HG03460 (cell line): ENCODE measurements around the gene FBXL14.

Experiments used
- ATAC-seq: cut with Tn5 transposase; IDR thresholded peaks from one replicate; pipeline ENCODE4 v1.9.1; 2021; ENCODE audit not compliant: unreplicated experiment

Gene FBXL14

GRCh38 chr12:1594261-1595025 lies at the start of gene FBXL14:
Gene FBXL14, minus strand, starts transcription at chr12:1594581. Its CDS starts 515 bp downstream, at chr12:1594066.
- ATAC-seq = peak; percentile 48

GRCh38 chr12:1643905-1644533 lies 49.6 kb upstream of the FBXL14 start:
- no peak for ATAC-seq

DNA sequence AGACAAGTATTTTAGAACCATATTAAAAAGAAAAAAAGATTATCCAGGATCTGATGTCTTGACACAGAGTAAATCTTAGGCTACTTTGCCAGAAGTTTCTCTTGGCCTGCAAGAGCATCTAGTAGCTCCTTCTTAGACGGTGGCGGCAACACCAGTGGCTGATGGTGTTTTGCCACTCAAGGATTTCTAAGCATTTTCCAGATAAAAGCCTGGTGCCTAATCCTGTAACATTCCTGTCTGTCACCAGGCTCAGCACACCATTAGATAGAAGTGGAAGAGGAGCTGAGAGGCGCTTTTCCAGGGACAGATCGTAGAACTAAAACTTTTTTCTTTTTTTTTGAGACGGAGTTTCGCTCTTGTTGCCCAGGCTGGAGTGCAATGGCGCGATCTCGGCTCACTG lies 48.7 kb upstream of the FBXL14 start:
- no peak for ATAC-seq

- ATAC-seq = no peak
Measured at GRCh38 chr12:1642513-1642912, 48.1 kb upstream of the FBXL14 start.

GRCh38 chr12:1640328-1641234 lies 46.2 kb upstream of the FBXL14 start:
- no peak for ATAC-seq

DNA sequence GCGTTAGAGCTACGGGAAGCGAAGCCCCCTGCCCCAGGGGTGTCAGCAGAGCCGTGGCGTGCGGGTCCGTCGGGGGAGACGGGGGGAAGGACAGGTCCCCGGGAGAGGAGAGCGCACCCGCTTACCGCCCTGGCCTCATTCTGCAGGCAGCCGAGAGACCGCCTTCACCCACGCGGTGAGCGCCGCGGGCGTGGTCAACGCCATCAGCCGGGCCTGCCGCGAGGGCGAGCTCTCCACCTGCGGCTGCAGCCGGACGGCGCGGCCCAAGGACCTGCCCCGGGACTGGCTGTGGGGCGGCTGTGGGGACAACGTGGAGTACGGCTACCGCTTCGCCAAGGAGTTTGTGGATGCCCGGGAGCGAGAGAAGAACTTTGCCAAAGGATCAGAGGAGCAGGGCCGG lies 45.2 kb upstream of the FBXL14 start:
- ATAC-seq = no peak

GRCh38 chr12:1638203-1638602 lies 43.8 kb upstream of the FBXL14 start:
- no peak for ATAC-seq

DNA sequence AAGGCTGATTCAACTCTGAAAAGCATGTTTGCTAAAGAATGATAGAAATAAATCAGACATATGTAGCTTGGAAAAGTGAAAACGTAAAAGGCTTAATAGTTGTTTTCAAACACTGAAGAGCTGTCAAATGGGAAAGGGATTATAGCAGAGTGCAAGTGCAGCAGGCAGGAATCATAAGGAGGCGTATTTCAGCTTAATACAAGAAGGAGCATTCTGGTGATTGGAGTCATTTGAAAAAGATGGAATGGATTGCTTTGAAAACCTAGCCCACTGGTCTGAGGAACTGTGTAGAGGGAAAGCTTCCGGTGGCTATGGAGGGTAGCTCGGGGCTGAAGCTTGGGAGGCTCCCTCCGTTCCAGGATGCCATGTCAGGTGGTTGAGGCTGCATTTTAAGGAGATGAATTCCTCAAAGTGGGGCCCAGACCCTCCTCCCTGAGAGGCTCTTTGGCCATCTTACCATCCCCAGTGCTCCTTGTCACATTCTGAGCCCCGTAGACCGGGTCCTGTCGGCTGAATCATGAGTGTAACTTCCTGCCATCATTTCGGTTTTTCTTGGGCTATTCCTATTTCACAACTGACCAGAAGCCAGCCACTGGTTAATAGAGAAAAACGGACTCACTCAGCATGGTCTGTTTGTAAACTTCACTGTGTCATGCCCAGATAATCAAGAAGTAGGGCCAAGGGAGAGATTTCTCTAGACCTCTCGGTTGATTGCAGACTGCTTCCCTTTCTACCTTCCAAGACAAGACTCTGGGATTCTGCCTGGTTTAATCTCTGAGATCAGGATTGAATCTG lies 41.1 kb upstream of the FBXL14 start:
- no peak for ATAC-seq

DNA sequence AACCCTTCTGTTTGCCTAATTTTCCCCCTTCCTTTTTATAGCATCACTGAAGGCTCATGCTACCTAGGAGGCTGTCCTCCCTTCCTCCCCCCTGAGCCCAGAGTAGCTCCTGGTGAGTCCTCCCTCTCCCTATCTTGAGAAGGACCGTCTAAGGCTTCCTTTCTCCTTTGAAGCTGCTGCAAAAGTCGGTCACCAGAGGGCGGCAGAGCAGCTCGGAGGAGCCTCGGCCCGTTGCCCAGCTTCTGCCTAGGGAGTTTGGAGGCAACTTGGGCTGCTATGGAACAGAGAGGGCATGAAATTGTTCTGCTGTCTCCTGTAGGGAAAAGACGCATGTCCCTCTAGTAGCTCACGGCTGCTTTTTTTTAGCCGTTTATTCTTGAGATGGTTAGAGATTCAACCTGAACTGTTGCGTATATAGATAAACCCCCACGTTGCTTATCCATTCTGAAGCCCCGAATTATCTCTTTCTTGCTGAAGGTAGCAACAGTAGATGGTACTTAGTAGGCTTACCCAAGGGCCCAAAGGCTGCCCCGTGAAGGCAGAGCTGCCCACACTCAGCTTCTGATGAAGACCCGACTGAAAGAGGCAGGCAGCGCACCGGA lies 40.3 kb upstream of the FBXL14 start:
- no peak for ATAC-seq

DNA sequence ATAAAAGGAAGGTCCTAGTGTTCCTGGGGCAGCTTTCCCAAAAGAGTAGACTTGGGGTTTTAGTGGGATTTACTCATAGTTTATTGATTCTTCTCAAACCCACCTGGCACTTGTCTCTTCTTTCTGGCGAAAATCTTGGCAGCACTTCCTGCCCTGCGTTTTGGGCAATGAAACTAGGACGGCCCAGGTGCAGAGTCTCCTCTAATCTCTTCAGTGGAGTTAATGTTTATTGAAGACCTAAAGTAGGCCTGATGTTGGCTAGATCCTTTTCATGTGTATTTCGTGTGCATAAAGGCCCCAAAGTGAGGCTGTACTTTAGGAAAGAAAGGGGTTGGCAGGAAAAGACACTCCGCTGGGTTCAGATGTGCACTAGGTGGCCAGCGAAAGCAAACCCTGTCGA lies 39.8 kb upstream of the FBXL14 start:
- no peak for ATAC-seq

- no peak for ATAC-seq
Measured at GRCh38 chr12:1633459-1633858, 39.1 kb upstream of the FBXL14 start.

- no peak for ATAC-seq
Measured at GRCh38 chr12:1632702-1633101, 38.3 kb upstream of the FBXL14 start.

- ATAC-seq = no peak
Measured at GRCh38 chr12:1630827-1631591, 36.6 kb upstream of the FBXL14 start.

GRCh38 chr12:1630133-1630826 lies 35.9 kb upstream of the FBXL14 start:
- ATAC-seq = no peak

DNA sequence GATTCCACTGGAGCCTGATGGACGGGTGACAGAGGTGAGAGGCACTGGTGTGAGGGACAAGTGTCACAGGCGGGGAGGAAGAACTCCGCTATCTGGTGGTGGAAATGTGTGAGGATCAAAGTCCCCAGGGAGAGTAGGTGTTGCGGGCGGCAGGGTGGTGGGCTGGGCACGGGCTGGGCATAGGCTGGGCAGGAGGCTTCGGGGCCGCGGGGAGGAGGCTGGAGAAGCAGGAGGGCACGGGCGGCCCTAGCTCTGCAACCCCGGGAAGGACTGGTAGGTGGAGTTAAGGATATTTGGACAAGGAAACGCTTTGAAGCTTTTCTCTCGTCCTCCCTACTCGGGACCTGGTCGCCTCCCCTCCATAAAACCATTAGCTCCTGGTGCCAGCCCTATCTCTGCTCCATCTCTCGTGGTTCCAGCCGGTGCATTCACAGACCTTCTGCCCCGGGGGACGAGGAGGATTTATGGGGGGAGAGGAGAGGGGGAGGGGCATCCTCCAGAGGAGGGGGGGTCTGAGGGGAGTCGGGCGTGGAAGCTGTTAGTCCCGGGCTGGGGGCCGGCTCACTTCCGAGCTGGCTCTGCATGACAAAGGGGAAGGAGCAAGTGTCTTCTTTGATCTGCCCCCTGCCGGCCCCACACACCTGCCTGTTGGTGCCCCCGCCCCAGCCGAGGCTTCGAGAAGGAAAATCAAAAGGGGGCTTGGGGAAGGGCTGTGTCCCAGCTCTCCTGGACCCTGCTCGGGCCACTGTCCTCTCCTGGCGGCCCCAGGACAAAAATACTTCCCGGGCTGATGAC lies 35.2 kb upstream of the FBXL14 start:
- no peak for ATAC-seq

DNA sequence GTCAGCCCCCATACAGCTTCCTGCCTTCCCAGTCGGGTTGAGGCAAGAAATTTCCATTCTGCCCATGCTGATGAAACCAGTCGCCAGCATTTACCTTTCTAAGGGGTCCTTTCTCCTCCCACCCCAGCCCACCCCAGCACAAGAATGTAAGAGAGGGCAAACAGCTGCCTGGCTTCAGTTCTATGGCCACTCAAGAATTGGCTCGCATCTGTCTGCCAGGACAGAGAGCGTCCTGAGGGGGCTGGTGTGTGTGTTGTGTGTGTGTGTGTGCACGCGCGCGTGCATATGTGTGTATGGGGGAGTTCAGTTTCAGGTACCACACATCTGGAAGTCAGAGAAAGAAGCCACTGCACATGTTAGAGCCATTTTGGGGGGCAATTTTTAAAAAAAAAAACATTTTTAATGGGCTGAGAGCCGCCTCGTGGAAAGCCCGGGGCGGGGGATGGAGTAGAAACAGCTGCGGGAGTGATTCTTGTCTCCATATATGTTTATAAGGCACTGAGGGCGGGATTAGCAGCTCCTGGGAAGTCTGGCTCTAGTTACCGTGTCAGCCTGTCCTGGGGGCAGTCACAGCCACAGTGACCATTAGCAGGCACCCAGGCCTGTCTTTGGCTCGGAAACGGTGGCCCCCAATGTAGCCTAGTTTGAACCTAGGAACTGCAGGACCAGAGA lies 34.4 kb upstream of the FBXL14 start, which contains the start of gene WNT5B:
WNT5B (plus strand) TSS at position 566 of the 672 bp plus-strand sequence. CDS start 2,124 bp downstream, outside the sequence.
- no peak for ATAC-seq

DNA sequence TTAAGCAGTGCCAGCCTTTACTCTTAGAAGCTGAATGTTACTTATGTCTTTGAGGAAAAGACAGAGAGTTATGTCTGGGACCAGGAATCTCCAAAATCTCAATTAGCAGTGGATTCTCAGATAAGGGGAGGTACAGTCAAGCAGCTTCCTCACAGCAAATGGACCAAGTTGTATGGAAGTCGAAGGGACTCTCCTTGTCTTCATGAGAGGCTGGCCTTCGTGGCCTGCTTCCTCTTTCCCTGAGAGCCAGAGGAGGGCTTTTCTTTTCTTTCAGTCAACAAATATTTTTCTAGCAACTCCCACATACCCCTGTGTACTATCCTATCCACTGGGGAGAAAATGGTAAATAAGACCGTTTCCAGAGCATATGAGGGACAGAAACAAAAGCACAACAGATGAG lies 28.0 kb upstream of the FBXL14 start:
- no peak for ATAC-seq

DNA sequence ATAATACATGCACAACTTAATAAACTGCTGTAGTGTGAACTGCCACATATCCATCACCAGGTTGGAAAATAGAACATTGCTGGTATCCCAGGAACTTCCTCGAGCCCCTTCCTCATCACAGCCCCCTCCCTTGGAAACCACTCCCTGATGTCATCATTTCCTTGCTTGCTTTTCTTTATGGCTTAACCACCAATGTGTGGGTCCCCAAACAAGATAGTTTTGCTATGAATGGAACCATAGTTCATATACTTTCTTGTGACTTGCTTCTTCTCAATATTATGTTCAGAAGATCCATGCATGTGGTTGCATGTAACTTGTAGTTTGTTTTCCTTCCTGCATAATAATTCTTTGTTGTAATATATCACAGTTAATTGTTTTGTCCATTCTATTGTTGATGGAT lies 25.7 kb upstream of the FBXL14 start:
- no peak for ATAC-seq
